Activated naive CD8-positive, alpha-beta T cell treated with anti-CD3 and anti-CD28 coated beads, Interleukin-2, amount 50 U/mL, for 24 hours (primary cell): Measurements from ENCODE around the gene ORM2.

Experiments
- ATAC-seq: fragments of 150-1000 bp; cut with Tn5 transposase; one replicate; pipeline ENCODE4 v1.10.0; 2021
- DNase-seq: peaks from one replicate; pipeline ENCODE4 v3.0.0; 2021
- H3K27ac Mint-ChIP-seq: one replicate; pipeline ENCODE4 v1.8.0; 2021; ENCODE audit warnings: mild to moderate bottlenecking, mixed read lengths
- H3K27me3 Mint-ChIP-seq: one replicate; pipeline ENCODE4 v1.8.0; 2021; ENCODE audit warnings: mixed read lengths
- H3K36me3 Mint-ChIP-seq: one replicate; pipeline ENCODE4 v1.8.0; 2021; ENCODE audit warnings: low read depth, mixed read lengths
- H3K4me1 Mint-ChIP-seq: one replicate; pipeline ENCODE4 v1.8.0; 2021; ENCODE audit warnings: mixed read lengths
- H3K4me3 Mint-ChIP-seq: one replicate; pipeline ENCODE4 v1.8.0; 2021; ENCODE audit warnings: mild to moderate bottlenecking, moderate library complexity, mixed read lengths
- H3K9me3 Mint-ChIP-seq: one replicate; pipeline ENCODE4 v1.8.0; 2021; ENCODE audit warnings: mixed read lengths

ORM2 gene

GRCh38 chr9:114288193-114289091 lies 41.2 kb upstream of the ORM2 start:
- ATAC-seq, result no peak

GRCh38 chr9:114289106-114289505 lies 40.6 kb upstream of the ORM2 start:
- peaks cover 4% of the 10 kb centered on the region for H3K27me3 Mint-ChIP-seq
- DNase-seq (no peak), ATAC-seq (no peak)
- no peaks in the 10 kb centered on the region for H3K9me3 Mint-ChIP-seq
- no peak overlapping the region for H3K4me3 Mint-ChIP-seq
- no peaks in the 10 kb centered on the region for H3K4me1 Mint-ChIP-seq
- no peak overlapping the region for H3K27ac Mint-ChIP-seq
- H3K36me3 Mint-ChIP-seq, result no peaks in the 10 kb centered on the region

More at GRCh38 chr9:114288193-114289091, 41.2 kb upstream of the ORM2 start:
- DNase-seq, result no peak
- no peaks in the 10 kb centered on the region for H3K36me3 Mint-ChIP-seq
- H3K4me1 Mint-ChIP-seq, result no peaks in the 10 kb centered on the region
- H3K27ac Mint-ChIP-seq, result no peak overlapping the region
- H3K27me3 Mint-ChIP-seq, result peaks cover 4% of the 10 kb centered on the region
- H3K4me3 Mint-ChIP-seq, result no peak overlapping the region
- no peaks in the 10 kb centered on the region for H3K9me3 Mint-ChIP-seq

DNA sequence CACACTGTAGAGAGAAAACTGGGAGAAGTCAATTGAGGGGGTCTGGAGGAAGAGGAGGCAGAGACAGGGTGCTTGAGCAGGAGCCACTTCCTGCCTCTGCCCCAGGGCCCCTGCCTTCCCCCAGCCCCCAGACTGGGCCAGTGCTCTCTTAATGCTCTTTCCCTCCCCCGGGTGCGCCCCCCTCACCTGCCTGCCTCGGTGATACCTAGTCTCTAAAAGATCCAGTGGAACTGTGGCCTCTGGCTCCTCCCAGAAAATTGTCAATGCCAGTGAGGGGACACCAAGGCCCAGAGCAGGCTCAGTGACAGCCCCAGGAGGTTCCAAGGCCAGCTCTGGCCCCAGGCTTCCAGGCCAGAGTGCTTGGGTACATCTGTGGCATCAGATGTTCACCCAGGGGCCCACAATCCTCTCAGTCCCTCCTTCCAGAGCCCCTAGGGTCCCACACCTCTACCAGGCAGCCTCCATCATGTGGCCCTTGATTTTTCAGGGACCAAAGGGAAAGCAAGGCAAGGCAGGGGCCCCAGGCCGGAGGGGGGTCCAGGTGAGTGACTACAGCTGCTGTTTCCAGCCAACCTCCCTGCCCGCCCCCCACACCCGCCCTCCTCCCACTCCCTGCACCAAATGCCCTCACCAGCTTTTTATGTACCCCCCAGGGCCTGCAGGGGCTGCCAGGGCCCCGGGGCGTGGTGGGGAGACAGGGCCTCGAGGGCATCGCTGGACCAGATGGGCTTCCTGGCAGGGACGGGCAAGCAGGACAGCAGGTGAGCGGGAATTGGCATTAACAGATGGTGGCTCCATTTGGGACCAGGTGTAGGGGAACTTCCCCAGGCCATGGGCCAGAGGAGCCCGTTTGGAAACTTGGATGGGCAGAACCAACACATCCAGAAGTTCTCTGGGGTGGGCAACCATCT lies 39.8 kb upstream of the ORM2 start:
- ATAC-seq (no peak), DNase-seq (no peak)
- H3K4me1 Mint-ChIP-seq, result no peaks in the 10 kb centered on the region
- H3K27ac Mint-ChIP-seq, result no peak overlapping the region
- H3K9me3 Mint-ChIP-seq, result peaks cover 6% of the 10 kb centered on the region
- no peak overlapping the region for H3K4me3 Mint-ChIP-seq
- H3K36me3 Mint-ChIP-seq, result no peaks in the 10 kb centered on the region
- peaks cover 4% of the 10 kb centered on the region for H3K27me3 Mint-ChIP-seq

GRCh38 chr9:114290561-114290986 lies 39.1 kb upstream of the ORM2 start:
- Mint-ChIP-seq H3K27ac (no peak overlapping the region), H3K36me3 (peaks cover 5% of the 10 kb centered on the region), H3K4me3 (no peak overlapping the region), H3K9me3 (peaks cover 13% of the 10 kb centered on the region), H3K27me3 (peaks cover 4% of the 10 kb centered on the region), H3K4me1 (no peaks in the 10 kb centered on the region)
- peak; percentile 20 for ATAC-seq
- no peak for DNase-seq

DNA sequence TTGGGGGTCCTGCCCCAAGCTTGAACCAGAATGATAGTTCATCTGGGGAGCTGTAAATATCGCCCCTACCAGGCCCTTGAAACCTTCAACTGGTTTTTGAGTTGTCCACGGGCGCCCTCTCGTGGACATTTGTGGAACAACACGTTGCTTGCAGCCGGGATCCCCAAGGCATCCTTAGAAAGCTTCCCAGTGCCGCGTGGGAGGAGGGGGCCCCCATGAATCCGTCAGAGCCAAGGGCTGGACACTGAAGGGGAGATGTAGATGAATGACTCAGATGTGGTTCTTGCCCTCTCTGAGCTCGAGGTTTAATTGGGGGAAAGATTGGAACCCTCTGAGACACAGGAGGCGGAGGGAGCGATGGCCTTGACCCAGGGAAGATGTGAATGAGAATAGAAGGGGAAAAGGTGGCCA lies 38.6 kb upstream of the ORM2 start:
- ATAC-seq, result peak; percentile 37
- H3K36me3 Mint-ChIP-seq, result peaks cover 5% of the 10 kb centered on the region
- peak; percentile 76 for DNase-seq
- H3K4me1 Mint-ChIP-seq, result no peaks in the 10 kb centered on the region
- H3K27ac Mint-ChIP-seq, result peak overlapping the region; percentile 28
- H3K27me3 Mint-ChIP-seq, result peaks cover 4% of the 10 kb centered on the region
- H3K9me3 Mint-ChIP-seq, result peaks cover 17% of the 10 kb centered on the region
- no peak overlapping the region for H3K4me3 Mint-ChIP-seq

GRCh38 chr9:114291886-114292590 lies 37.6 kb upstream of the ORM2 start:
- ATAC-seq (no peak), DNase-seq (no peak)
- no peak overlapping the region for H3K27ac Mint-ChIP-seq
- H3K4me3 Mint-ChIP-seq, result no peak overlapping the region
- H3K36me3 Mint-ChIP-seq, result peaks cover 5% of the 10 kb centered on the region
- H3K9me3 Mint-ChIP-seq, result peaks cover 18% of the 10 kb centered on the region
- no peaks in the 10 kb centered on the region for H3K4me1 Mint-ChIP-seq
- H3K27me3 Mint-ChIP-seq, result peaks cover 4% of the 10 kb centered on the region

GRCh38 chr9:114294664-114295063 lies 35.0 kb upstream of the ORM2 start:
- no peak overlapping the region for H3K27ac Mint-ChIP-seq
- no peak overlapping the region for H3K4me3 Mint-ChIP-seq
- H3K9me3 Mint-ChIP-seq, result peaks cover 18% of the 10 kb centered on the region
- peaks cover 5% of the 10 kb centered on the region for H3K27me3 Mint-ChIP-seq
- peaks cover 5% of the 10 kb centered on the region for H3K36me3 Mint-ChIP-seq
- no peaks in the 10 kb centered on the region for H3K4me1 Mint-ChIP-seq
- DNase-seq (no peak), ATAC-seq (no peak)

- Mint-ChIP-seq H3K27ac (no peak overlapping the region), H3K4me1 (no peaks in the 10 kb centered on the region), H3K27me3 (peaks cover 1% of the 10 kb centered on the region), H3K36me3 (peaks cover 5% of the 10 kb centered on the region), H3K9me3 (peaks cover 18% of the 10 kb centered on the region), H3K4me3 (no peak overlapping the region)
- DNase-seq, result no peak
- no peak for ATAC-seq
These were observed 33.3 kb upstream of the ORM2 start for GRCh38 chr9:114296338-114296737.

GRCh38 chr9:114299286-114300152 lies 30.1 kb upstream of the ORM2 start:
- no peak for DNase-seq
- Mint-ChIP-seq H3K4me1 (no peaks in the 10 kb centered on the region), H3K9me3 (peaks cover 15% of the 10 kb centered on the region), H3K27ac (no peak overlapping the region), H3K27me3 (peaks cover 1% of the 10 kb centered on the region), H3K36me3 (peaks cover 5% of the 10 kb centered on the region), H3K4me3 (no peak overlapping the region)
- ATAC-seq, result no peak

GRCh38 chr9:114300153-114300845 lies 29.4 kb upstream of the ORM2 start:
- DNase-seq, result no peak
- Mint-ChIP-seq H3K27ac (no peak overlapping the region), H3K4me3 (no peak overlapping the region), H3K36me3 (peaks cover 1% of the 10 kb centered on the region), H3K9me3 (peaks cover 7% of the 10 kb centered on the region), H3K27me3 (peaks cover 1% of the 10 kb centered on the region), H3K4me1 (no peaks in the 10 kb centered on the region)
- no peak for ATAC-seq

- H3K36me3 Mint-ChIP-seq, result no peaks in the 10 kb centered on the region
- H3K27me3 Mint-ChIP-seq, result peaks cover 1% of the 10 kb centered on the region
- ATAC-seq (no peak), DNase-seq (no peak)
- peaks cover 2% of the 10 kb centered on the region for H3K4me1 Mint-ChIP-seq
- H3K27ac Mint-ChIP-seq, result no peak overlapping the region
- peaks cover under 1% of the 10 kb centered on the region for H3K9me3 Mint-ChIP-seq
- no peak overlapping the region for H3K4me3 Mint-ChIP-seq
These were observed 28.5 kb upstream of the ORM2 start for GRCh38 chr9:114300846-114301797.

GRCh38 chr9:114301798-114302565 lies 27.7 kb upstream of the ORM2 start:
- peaks cover 1% of the 10 kb centered on the region for H3K27me3 Mint-ChIP-seq
- DNase-seq, result no peak

More at GRCh38 chr9:114301798-114302565, 27.7 kb upstream of the ORM2 start:
- Mint-ChIP-seq H3K9me3 (no peaks in the 10 kb centered on the region), H3K27ac (no peak overlapping the region), H3K4me3 (no peak overlapping the region), H3K4me1 (peaks cover 2% of the 10 kb centered on the region), H3K36me3 (no peaks in the 10 kb centered on the region)
- ATAC-seq, result no peak
